Activated CD8-positive, alpha-beta memory T cell treated with anti-CD3 and anti-CD28 coated beads, Interleukin-2, amount 50 U/mL, for 48 hours (primary cell): ENCODE data around the gene UMODL1.
A peak's percentile ranks its signal among the peaks of the same experiment; 100 is the strongest.
"Not testable (repeated sequence)": the region's sequence is repeated elsewhere in the genome, so short reads cannot be mapped to it uniquely, and the experiment has no call there.

Source experiments
- DNase-seq: peaks from one replicate; pipeline ENCODE4 v3.0.0-alpha.2; 2020

UMODL1 gene

DNA sequence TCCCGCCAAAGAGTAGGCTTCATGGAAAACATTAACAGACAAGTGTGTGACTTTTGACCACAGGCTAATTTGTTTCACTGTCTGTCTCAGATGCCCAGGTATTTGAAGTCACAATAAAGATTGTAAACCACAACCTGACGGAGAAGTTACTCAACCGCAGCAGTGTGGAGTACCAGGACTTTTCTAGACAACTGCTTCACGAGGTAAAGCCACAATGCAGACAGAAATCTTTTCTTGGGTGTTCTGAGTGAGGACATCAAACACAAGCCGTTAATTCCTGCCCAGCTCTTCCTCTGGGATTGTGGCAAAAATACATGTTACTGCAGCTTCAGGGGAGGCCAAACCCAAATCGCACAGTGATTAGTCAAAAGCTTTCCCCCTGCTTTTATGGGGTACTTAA, 31.0 kb downstream of the UMODL1 start:
- DNase-seq, result no peak

DNA sequence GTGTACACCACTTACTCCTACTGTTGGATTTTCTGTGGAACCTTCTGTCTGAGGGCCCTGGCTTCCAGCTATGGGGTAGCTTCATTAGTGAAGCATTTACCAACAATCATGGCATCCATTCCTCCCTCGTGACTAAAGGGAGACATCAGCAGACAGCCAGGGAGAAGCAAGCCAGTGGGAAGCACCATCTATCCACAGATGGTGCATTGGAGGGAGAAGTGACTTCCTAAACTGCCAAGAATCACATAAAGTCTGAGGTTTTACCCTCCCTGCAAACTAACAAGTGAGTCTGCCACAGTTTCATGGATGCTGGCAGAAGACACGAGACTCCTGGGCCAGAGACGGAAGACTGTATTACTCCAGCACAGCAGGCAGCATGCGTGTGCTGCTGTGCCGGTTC, 31.4 kb downstream of the UMODL1 start:
- no peak for DNase-seq

DNA sequence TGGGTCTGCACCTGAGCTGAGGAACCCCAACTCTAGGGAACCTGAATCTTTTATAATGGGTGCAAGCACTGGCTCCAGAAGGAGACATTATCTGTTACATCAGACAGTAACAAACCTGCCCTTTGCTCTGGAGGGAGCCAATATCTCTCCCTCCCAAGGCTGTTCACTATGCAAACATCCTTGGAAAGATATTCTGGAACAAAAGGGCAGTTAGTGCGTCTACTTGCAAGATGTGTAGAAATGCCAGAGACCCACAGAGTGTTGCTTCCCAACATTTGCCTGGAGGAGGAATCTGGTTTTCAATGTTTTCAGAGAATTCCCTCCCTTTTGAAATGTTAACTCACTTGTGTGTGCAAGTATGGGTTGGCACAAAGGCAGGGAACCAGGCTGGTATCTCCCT, 31.9 kb downstream of the UMODL1 start:
- no peak for DNase-seq

DNA sequence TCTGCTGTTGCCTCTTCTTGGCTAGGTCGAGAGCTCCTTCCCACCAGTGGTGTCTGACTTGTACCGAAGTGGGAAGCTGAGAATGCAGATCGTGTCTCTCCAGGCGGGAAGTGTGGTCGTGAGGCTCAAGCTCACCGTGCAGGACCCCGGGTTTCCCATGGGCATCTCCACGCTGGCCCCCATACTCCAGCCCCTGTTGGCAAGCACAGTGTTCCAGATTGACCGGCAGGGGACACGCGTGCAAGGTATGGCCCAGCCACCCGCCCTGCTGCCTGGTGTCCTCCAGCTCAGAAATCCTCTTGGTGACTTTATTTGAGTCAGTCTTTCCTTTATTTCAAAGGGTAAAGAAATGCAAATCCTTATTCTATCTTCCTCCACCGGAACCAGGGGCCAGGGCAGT, 32.7 kb downstream of the UMODL1 start:
- no peak for DNase-seq

DNA sequence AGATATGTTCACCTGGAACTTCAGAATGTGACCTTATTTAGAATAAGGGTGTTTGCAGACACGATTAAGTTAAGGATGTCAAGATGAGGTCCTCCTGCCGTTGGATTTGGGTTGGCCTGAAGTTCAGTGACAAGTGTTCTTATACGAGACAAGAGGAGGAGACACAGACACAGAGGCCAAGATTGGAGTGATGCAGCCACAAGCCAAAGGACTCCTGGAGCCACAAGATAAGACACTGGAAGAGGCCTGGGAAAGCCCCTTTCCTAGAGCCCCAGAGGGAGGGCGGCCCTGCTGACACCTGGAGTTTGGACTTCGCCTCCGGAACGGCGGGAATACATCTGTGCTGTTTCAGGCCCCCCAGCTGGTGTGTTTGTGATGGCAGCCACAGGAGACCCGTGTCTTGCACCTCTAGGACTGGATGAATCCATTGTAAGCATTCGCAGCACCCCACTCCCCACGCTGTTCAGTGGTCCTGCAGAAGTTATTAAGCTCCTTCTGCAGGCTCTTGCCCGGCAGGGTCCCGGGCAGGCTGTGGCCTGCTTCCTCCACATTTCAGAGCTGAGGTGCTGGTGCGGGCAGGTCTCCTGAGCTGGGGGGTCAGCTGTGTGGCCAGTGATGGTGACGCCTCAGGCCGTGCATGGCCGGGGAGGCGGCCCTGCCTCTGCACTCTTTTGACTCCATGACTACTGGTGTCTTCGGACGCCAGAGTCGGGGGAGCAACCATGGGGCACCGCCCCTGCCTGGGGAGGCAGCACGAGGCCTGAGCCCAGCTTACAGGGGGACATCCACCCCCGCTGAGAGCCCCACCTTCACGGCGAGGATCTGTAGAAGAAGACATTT, 34.6 kb downstream of the UMODL1 start:
- no peak for DNase-seq

DNA sequence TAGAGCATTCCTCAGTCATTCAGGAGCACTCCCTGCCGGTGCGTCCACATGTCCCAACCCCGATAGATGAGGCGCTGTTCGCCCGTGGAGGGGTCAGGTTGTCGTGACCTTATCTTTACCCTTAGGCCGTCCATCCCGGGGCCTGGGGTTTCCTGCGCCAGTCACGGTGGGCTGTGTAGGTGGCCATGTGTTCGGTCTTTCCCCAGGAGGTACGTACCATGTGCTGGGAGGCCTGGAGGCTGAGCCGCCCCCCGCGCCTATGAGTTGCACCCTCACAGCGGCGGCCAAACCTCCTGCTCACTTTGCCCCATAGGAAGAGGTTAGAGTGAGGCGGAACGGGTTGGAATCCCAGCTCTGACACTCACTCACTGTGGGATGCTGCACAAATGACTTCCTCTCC, 35.3 kb downstream of the UMODL1 start:
- DNase-seq, result no peak

DNA sequence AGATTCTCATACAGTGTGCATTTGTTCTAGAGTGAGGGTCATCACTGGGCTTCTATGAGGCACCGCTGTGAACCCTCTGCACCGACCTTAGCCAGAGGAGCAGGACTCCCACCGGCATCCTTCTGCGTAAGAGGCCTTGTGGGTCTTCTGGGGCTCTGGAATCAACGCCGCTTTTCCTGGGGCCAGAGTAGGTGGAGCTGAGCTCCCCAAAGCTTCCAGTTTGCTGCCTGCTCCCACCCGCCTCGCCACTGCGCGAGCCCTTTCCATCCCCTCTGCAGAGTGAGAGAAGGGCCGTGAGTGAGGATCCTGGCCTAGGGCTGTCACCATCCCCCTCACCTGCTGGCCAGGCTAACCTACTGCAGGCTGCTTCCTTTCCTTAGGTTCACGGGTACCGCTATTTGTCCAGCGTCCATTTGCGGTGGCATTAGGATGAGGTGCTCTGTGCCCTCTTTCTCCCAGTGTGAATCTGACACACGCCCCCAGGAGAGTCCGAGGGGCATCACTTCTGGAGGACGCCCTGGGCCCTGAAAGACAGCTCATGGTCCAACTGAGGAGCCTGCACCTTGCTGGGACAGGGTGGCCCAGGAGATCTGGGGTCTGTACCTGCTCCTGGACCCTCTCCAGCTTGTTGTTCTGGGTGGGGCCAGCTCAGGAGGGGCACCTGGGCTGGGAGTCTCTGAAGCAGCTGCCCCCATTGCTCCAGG, 36.2 kb downstream of the UMODL1 start:
- DNase-seq, result no peak

DNA sequence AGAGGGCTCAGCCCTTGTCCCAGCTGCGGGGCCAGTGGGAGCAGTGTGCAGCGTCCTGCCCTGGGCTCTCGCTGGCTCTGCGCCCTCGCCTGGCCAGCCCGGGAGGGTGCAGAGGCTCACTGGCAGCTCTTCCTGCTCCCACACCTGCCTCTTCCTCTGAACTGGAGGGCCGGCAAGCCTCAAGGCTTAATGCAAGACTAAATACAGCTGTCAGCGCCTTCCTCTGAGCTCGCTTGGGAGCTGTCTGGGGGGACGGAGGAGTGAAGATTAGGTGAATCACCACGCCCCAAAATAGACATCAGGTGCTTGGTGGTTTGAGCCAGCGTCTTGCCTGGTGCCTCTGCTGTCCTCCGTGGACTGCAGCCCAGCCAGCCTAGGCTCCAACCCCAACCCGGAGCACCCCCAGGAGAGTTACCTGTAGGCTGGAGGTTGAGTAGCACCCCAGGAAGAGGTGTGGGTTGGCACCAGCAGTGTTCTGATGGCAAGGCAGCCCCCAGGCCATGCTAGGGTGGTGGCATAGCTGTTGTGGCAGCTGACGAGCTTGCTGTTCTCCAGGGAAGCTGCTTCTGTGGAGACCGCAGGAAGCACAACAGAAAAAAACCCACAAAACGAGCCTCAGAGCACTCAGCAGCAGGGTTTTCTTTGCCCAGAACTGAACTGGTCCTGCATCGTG, 36.9 kb downstream of the UMODL1 start:
- DNase-seq, result peak; percentile 83

DNA sequence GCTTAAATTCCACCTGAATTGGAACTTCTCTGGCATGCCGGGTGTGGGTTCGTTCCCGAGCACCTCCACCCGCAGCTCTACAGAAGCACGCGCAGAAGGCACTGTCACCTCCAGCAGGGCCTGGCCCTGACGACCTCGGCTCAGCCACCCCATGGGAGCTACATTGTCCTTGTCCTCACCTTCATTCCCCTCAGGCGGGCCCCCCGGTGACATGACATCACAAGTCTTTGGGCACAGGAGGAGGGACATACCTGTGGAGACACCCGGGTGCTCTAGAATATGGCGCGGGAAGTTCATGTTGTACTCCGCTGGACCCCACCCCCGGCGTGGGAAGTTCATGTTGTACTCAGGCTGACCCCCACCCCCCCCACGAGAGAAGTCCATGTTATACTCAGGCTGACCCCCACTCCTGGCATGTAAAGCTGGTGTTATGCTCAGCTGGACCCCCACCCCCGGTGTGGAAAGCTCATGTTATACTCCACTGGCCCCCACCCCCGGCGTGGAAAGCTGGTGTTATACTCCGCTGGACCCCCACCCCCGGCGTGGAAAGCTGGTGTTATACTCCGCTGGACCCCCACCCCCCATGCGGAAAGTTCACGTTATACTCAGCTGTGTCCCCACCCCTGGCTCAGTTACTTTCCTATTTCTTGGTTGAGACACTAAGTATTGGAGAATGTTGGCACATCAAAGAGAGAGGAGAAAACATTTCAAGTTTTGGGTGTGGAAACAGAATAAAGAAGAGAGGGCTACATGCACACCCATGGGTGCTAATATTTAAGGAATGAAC, 37.6 kb downstream of the UMODL1 start:
- DNase-seq, result no peak

DNA sequence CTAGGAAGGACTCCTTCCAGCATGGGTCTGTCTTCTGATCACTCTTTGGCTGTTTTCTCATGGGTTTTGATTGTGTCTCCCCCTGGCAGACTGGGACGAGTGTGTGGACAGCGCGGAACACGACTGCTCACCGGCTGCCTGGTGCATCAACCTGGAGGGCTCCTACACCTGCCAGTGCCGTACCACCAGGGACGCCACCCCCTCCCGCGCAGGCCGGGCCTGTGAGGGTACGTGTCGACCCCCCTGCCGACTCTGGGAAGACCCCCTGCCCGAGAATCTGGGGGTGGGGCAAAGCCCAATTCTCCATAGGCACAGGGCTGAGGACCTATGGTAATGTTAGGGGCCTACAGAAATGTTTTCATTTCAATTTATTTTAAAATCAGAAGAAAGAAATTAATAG, 38.4 kb downstream of the UMODL1 start:
- no peak for DNase-seq

DNA sequence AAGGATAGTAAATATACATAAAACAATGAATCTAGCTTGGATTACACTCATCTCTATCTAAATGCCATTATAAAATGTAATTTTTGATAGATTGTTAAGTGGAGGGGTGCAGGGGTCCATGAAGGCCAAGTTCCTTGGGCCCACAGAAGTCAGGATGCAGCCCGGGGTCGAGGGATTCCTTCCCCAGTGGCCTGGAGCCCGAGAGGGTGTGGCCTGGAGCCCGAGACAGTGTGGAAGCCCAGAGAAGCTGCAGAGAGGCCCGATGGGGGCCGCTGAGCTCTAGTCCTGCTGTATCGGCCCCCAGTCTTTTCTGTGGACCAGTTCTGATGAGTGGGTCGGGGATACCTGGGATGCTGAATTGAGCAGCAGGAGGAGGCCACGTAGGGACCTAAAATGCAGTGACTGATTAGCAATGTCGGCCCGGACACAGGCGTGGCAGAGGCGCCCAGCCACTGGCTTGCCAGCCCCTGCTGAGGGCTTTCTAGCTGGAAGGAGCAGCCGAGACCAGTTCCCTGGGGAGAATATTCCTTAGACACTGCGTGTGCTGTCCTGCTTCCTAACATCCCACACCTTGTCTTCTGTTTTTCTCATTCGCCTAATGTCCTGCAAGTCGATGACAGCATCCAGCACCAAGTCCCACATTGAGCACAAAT, 38.9 kb downstream of the UMODL1 start:
- no peak for DNase-seq

DNA sequence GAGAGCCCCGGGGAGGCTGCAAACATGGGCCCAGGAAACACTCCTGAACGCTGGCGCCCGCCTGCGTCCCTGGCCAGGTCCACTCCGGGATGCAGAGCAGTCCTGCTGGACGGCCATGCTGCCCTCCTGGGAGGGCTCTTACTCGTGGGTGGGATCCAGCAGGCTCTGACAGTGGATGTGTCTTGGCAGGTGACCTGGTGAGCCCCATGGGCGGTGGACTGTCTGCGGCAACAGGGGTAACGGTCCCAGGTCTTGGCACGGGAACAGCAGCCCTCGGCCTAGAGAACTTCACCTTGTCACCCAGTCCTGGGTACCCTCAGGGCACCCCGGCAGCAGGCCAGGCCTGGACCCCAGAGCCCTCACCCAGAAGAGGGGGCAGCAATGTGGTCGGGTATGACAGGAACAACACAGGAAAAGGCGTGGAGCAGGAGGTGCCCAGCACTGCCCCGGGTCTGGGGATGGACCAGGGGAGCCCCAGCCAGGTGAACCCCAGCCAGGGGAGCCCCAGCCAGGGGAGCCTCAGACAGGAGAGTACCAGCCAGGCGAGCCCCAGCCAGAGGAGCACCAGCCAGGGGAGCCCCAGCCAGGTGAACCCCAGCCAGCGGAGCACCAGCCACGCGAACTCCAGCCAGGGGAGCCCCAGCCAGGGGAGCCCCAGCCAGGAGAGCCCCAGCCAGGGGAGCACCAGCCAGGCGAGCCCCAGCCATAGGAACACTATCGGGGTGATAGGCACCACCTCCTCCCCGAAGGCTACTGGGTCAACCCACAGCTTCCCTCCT, 39.8 kb downstream of the UMODL1 start:
- no peak for DNase-seq

DNA sequence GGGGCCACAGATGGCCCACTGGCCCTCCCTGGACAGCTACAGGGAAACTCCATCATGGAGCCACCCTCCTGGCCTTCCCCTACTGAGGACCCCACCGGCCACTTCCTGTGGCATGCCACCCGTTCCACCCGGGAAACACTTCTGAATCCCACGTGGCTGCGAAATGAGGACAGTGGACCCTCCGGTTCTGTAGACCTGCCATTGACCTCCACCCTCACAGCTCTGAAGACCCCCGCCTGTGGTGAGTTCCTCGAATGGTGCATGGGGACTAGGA, 40.3 kb downstream of the UMODL1 start:
- DNase-seq, result no peak

DNA sequence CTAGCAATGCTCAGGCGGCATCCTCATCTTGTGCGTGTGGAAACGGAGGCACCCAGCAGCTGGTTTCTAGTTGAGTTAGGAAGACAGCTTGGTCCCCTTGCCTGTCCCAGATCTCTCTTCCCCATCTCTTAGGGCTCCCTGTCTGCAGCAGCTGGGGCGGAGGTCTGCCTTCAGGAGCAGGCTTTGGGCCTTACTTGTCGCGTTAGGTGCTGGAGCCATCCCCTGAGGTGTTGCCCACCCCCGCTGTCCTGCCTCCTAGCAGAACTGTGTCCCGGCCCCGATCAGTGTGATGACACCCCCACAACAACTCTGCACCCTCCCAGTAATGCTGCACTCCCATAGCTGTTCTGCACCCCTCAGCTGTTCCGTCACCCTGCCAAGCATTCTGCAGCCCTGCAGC, 40.7 kb downstream of the UMODL1 start:
- no peak for DNase-seq

DNA sequence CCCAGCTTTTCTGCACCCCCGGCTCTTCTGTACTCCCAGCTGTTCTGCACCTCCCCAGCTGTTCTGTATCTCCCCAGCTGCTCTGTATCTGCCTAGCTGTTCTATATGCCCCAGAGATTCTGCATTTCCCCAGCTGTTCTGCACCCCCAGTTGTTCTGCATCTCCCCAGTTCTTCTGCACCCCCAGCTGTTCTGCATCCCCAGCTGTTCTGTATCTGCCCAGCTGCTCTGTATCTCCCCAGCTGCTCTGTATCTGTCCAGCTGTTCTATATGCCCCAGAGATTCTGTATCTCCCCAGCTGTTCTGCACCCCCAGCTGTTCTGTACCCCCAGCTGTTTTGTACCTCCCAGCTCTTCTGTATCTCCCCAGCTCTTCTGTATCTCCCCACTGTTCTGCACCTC, 41.1 kb downstream of the UMODL1 start:
- no peak for DNase-seq

DNA sequence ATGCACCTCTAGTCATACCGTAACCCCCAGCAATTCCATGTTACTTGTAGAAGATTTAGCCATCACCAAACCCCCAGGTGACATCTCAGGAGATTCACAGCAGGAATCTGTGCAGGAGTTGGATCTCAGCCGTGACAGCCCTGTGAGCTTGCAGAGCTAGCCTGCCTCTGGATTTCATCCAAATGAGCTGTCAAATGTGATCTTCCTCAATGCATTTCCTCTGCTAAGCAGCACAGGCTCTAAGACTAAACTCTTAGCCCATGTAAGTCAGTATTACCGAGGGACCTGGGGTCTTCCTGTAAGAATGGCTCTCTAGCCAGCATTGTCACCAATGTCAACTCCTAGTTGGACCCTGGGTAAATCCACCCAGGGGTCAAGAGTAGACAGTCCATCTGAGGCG, 41.7 kb downstream of the UMODL1 start:
- DNase-seq, result no peak

DNA sequence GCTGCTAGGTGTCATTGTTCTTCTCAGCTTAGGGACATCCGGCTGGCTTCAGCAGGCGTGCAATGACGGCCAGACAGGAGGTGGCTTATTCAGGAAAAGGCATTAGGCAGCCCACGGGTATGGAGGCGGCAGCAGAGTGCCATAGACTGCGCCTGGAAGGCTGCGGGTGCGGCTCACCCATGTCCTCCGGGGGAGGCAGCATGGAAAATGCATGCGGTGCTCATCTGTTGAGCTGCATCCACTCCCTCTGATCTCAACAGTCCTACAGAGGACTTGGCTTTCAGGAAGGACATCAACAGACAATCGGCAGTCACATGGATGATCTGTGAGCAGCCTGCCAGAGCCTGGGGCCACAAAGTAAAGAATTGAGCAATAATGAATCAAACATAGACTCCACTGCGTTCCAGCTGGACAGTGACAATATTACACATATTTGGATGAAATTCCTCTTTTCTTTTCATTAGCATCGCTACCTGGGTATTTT, 42.9 kb downstream of the UMODL1 start:
- DNase-seq, result no peak

DNA sequence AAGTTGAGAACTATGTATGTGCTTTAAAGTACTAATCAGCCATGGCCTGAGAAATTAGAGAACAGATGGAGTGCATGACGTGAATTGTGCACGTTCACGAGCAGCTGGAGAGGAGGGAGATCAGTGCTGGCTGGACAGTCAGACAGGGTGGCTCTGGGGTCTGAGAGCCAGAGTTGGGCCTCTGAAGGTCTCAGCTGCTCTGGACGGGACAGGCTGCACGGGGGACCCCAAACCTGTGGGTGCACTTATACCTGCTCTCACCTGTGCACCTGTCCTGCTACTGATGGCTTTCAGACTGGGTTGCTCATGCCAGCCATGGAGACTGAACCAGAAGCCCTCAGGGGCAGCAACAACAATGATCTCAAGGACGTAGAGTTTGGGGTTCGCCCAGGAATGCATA, 43.5 kb downstream of the UMODL1 start:
- DNase-seq, result no peak

DNA sequence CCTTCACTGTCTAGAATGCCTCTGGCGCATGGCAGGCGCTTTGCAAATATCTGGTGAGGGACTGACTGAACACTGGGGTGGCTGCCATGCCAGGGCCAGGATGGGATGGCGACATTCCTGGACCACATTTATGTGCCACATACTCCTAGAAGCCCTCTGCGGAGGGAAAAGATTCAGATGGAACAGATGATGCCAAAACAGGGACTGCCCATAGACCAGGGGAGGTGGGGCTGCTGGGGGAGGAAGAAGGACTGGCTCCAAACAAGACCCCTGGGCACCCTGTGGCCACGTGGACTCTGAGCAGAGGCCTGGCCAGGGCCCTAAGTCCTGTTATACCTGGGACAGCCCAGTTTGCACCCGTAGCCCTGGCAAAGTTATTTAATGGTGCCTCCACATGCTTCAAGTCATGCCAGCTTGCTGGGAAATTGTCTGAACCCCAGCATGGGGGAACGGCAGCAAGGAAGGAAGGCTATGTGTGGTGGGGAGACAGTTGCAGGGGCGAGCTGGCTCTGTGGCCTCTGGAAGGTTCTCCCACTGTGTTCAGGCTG, 44.1 kb downstream of the UMODL1 start:
- no peak for DNase-seq

DNA sequence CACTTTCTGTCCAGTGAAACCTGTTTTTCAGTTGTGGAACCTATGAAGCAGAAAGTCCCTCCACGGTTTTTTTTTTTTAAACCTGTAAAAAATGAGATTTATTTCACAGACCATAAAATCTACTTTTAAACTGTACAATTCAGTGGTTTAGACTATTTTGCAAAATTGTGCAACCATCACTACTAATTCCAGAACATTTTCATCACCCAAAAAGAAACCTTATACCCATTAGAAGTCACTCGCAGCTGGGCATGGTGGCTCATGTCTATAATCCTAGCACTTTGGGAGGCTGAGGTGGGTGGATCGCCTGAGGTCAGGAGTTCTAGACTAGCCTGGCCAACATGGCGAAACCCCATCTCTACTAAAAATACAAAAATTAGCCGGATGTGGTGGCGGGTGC, 45.4 kb downstream of the UMODL1 start:
- DNase-seq, result not testable (repeated sequence)

DNA sequence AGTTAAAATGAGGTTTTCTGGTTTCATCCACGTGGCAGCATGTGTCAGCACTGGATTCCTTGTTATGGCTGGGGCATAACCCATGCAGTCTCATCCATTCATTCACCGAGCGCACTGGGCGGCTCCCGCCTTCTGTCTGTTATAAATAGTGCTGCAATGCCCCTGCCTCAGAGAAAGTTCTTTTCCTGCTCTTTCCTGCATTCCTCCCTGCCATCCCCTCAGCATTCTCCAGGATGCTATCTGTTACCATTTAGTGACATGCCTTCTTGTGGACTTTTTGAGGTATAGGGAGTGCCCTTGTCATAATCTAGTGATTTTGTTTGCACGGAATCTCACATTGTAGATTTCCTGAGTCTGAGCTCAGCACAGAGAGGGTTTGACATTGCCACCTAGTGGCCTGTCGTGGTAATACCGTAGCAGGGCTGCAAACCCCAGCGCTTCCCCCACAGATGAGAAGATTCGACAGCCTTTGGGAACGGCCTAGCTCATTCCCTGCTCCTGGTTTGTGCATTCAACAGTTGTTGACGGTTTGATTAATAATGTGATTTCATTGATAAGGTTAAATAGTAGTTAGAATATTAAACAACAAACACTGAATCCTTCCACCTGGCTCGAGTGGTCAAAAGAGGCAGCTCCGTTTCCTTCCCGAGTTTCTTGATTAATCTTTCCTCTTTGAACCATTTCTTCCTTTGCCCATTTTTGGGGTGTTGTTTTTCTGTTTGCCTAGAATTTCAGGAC, 46.3 kb downstream of the UMODL1 start:
- DNase-seq, result peak; percentile 91
